ENCODE results near the gene RFX4. TPM values are rescaled to one million over a fixed set of nuclear protein-coding genes. Genes with fewer than 3 reads are reported as not detected.

Gene RFX4
- not detected for polyA plus RNA-seq (2013)

DNA sequence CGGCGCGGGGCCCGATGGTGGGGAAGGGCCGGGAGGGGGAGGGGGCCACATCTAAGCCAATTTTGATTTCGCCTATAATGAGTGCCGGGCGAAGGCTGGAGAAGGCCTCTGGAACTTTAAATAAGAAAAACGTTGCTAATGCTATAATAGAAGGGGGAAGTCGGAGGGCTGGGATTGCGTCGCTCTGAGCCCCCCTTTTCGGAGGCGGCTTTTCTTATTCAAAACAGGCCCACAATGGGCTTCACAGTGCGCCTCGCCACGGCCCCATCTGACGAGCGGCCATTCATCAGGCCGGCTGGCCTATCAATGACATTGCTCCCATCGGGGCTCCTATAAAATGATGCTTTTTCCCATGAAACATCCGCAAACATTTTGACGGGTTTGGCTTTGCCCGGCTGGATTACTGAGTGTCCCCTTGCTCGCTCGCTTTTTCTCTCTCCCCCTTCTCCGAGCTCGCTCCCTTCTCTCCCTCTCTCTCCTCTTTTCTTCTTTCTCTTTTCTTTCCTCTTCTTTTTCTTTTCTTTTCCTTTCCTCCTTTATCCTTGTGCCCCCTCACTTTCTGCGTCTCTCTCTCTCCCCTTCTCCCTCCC is at the start of gene RFX4:
Gene RFX4 (plus strand): TSS at position 364 of the 590 bp plus-strand sequence. CDS start 317 bp downstream, outside the sequence.
- peaks cover 0 to 48% (median 21%) of the 10 kb centered on the region in 4 experiments for H3K4me1 ChIP-seq (ENCODE audit: control extremely low read depth in 1 of 4, control insufficient read depth in 4 of 4, insufficient read depth in 4 of 4, low read length in 3 of 4)
- POLR2A ChIA-PET, result no interaction called here
- CTCF ChIA-PET, result no interaction called here
- H3K36me3 ChIP-seq (ENCODE audit: control insufficient read depth in 4 of 4, insufficient read depth in 4 of 4, low read length in 3 of 4), result no peaks in the 10 kb centered on the region
- no peaks in the 10 kb centered on the region for H3K9me3 ChIP-seq (ENCODE audit: control extremely low read depth in 1 of 5, control insufficient read depth in 4 of 5, insufficient read depth in 2 of 5, low read depth in 1 of 5, low read length in 4 of 5)
- WGBS (ENCODE audit: insufficient coverage), result 2% methylated on average over 22 of the region's 29 CpGs
- H3K27me3 ChIP-seq (replicated peaks in 2 of 5; ENCODE audit: control insufficient read depth in 4 of 5, insufficient read depth in 5 of 5, low read length in 4 of 5), result peaks cover 15 to 98% (median 46%) of the 10 kb centered on the region in 5 experiments
- peak within 1 kb of the TSS in 4 of 7 experiments; percentile 15 to 53 (median 34) for H3K4me3 ChIP-seq (ENCODE audit: control insufficient read depth in 1 of 7, extremely low read depth in 1 of 7, insufficient read depth in 4 of 7, low read depth in 2 of 7, low read length in 6 of 7)
- H3K27ac ChIP-seq (ENCODE audit: insufficient read depth in 1 of 2, low read depth in 1 of 2, low read length in 2 of 2, poor library complexity in 1 of 2, severe bottlenecking in 2 of 2), result no peak within 1 kb of the TSS
- peak in 2 of 3 donors; percentile 34 to 44 for DNase-seq

DNA sequence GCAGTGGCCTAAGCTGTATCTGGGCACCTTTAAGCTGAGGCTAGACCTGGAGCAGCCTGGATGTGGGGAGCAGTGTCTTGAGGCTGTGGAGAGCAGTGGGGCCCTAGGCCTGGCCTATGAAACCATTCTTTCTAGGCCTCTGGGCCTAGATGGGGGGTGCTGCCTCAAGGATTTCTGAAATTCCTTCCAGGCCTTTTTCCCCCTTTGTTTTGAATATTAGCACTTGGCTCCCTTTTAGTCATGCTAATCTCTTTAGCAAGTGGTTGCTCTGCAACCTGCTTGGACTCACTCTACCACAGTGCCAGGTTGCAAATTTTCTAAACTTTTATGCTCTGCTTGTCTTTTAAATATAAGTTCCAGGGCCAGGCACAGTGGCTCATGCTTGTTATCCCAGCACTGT is 41.6 kb upstream of the RFX4 start:
- ChIA-PET CTCF (no interaction called here), POLR2A (no interaction called here)
- H3K27me3 ChIP-seq (replicated peaks in 2 of 5; ENCODE audit: control insufficient read depth in 4 of 5, insufficient read depth in 5 of 5, low read length in 4 of 5), result no peaks in the 10 kb centered on the region
- no peaks in the 10 kb centered on the region for H3K36me3 ChIP-seq (ENCODE audit: control insufficient read depth in 4 of 4, insufficient read depth in 4 of 4, low read length in 3 of 4)
- no peak overlapping the region for H3K27ac ChIP-seq (ENCODE audit: insufficient read depth in 1 of 2, low read depth in 1 of 2, low read length in 2 of 2, poor library complexity in 1 of 2, severe bottlenecking in 2 of 2)
- H3K4me1 ChIP-seq (ENCODE audit: control extremely low read depth in 1 of 4, control insufficient read depth in 4 of 4, insufficient read depth in 4 of 4, low read length in 3 of 4), result no peaks in the 10 kb centered on the region
- no peak overlapping the region for H3K4me3 ChIP-seq (ENCODE audit: control insufficient read depth in 1 of 7, extremely low read depth in 1 of 7, insufficient read depth in 4 of 7, low read depth in 2 of 7, low read length in 6 of 7)
- H3K9me3 ChIP-seq (ENCODE audit: control extremely low read depth in 1 of 5, control insufficient read depth in 4 of 5, insufficient read depth in 2 of 5, low read depth in 1 of 5, low read length in 4 of 5), result peaks cover 0 to 8% (median 7%) of the 10 kb centered on the region in 5 experiments
- DNase-seq, result no peak

GRCh38 chr12:106551410-106551809 is 31.4 kb upstream of the RFX4 start:
- POLR2A ChIA-PET, result no interaction called here
- no peak for DNase-seq
- 90% methylated on average over 8 of the region's 9 CpGs for WGBS (ENCODE audit: insufficient coverage)
- Histone ChIP-seq H3K4me1 (ENCODE audit: control extremely low read depth in 1 of 4, control insufficient read depth in 4 of 4, insufficient read depth in 4 of 4, low read length in 3 of 4) (no peaks in the 10 kb centered on the region), H3K27me3 (replicated peaks in 2 of 5; ENCODE audit: control insufficient read depth in 4 of 5, insufficient read depth in 5 of 5, low read length in 4 of 5) (peaks cover 0 to 1% (median 0%) of the 10 kb centered on the region in 5 experiments), H3K4me3 (ENCODE audit: control insufficient read depth in 1 of 7, extremely low read depth in 1 of 7, insufficient read depth in 4 of 7, low read depth in 2 of 7, low read length in 6 of 7) (no peak overlapping the region), H3K27ac (ENCODE audit: insufficient read depth in 1 of 2, low read depth in 1 of 2, low read length in 2 of 2, poor library complexity in 1 of 2, severe bottlenecking in 2 of 2) (no peak overlapping the region), H3K9me3 (ENCODE audit: control extremely low read depth in 1 of 5, control insufficient read depth in 4 of 5, insufficient read depth in 2 of 5, low read depth in 1 of 5, low read length in 4 of 5) (peaks cover 4 to 24% (median 6%) of the 10 kb centered on the region in 5 experiments), H3K36me3 (ENCODE audit: control insufficient read depth in 4 of 4, insufficient read depth in 4 of 4, low read length in 3 of 4) (no peaks in the 10 kb centered on the region)
- CTCF ChIA-PET, result no interaction called here

- Histone ChIP-seq H3K36me3 (ENCODE audit: control insufficient read depth in 4 of 4, insufficient read depth in 4 of 4, low read length in 3 of 4) (no peaks in the 10 kb centered on the region), H3K4me1 (ENCODE audit: control extremely low read depth in 1 of 4, control insufficient read depth in 4 of 4, insufficient read depth in 4 of 4, low read length in 3 of 4) (no peaks in the 10 kb centered on the region), H3K27ac (ENCODE audit: insufficient read depth in 1 of 2, low read depth in 1 of 2, low read length in 2 of 2, poor library complexity in 1 of 2, severe bottlenecking in 2 of 2) (no peak overlapping the region), H3K27me3 (replicated peaks in 2 of 5; ENCODE audit: control insufficient read depth in 4 of 5, insufficient read depth in 5 of 5, low read length in 4 of 5) (peaks cover 0 to 1% (median 0%) of the 10 kb centered on the region in 5 experiments), H3K4me3 (ENCODE audit: control insufficient read depth in 1 of 7, extremely low read depth in 1 of 7, insufficient read depth in 4 of 7, low read depth in 2 of 7, low read length in 6 of 7) (no peak overlapping the region), H3K9me3 (ENCODE audit: control extremely low read depth in 1 of 5, control insufficient read depth in 4 of 5, insufficient read depth in 2 of 5, low read depth in 1 of 5, low read length in 4 of 5) (peaks cover 4 to 24% (median 6%) of the 10 kb centered on the region in 5 experiments)
- no CpG with 5 or more reads among the region's 1 CpG for WGBS (ENCODE audit: insufficient coverage)
- no peak for DNase-seq
- ChIA-PET CTCF (no interaction called here), POLR2A (no interaction called here)
These were observed 30.6 kb upstream of the RFX4 start for GRCh38 chr12:106552228-106552627.

DNA sequence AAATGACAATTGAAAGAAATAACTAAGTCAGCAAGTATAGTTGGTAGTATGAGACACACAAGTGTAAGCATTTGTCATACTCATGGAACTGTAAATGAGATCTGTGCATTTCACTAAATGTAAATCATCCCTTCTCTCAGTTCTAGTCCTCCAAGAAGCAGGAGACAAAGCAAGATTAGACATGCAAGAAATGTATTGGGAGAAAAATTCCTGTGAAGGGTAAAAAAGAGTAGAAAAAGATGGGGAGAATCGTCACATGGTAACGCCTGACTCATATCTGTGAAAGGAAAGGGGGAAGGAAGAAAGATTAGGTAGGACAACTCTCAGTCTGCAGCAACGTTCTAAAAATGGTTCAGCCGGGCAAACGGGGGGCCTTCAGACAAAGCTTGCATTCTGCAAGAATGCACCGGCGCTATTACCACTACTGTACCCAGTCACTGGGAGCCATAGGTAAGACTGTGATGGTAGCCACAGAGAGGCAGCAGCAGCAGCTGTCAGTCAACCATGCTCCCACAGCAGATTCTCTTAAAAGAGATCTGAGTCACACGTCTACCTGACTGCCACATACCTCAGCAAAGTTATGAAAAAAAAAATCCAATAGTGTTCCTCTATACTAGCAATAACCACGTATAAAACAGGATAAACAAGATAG is 18.0 kb upstream of the RFX4 start:
- 65% methylated on average over 9 of the region's 9 CpGs for WGBS (ENCODE audit: insufficient coverage)
- Histone ChIP-seq H3K4me3 (ENCODE audit: control insufficient read depth in 1 of 7, extremely low read depth in 1 of 7, insufficient read depth in 4 of 7, low read depth in 2 of 7, low read length in 6 of 7) (no peak overlapping the region), H3K9me3 (ENCODE audit: control extremely low read depth in 1 of 5, control insufficient read depth in 4 of 5, insufficient read depth in 2 of 5, low read depth in 1 of 5, low read length in 4 of 5) (peaks cover 0 to 21% (median 3%) of the 10 kb centered on the region in 5 experiments), H3K27me3 (replicated peaks in 2 of 5; ENCODE audit: control insufficient read depth in 4 of 5, insufficient read depth in 5 of 5, low read length in 4 of 5) (peaks cover 2 to 33% (median 8%) of the 10 kb centered on the region in 5 experiments), H3K36me3 (ENCODE audit: control insufficient read depth in 4 of 4, insufficient read depth in 4 of 4, low read length in 3 of 4) (no peaks in the 10 kb centered on the region), H3K27ac (ENCODE audit: insufficient read depth in 1 of 2, low read depth in 1 of 2, low read length in 2 of 2, poor library complexity in 1 of 2, severe bottlenecking in 2 of 2) (no peak overlapping the region), H3K4me1 (ENCODE audit: control extremely low read depth in 1 of 4, control insufficient read depth in 4 of 4, insufficient read depth in 4 of 4, low read length in 3 of 4) (no peaks in the 10 kb centered on the region)
- ChIA-PET POLR2A (no interaction called here), CTCF (no interaction called here)
- no peak for DNase-seq

- H3K27me3 ChIP-seq (replicated peaks in 2 of 5; ENCODE audit: control insufficient read depth in 4 of 5, insufficient read depth in 5 of 5, low read length in 4 of 5), result peaks cover 2 to 34% (median 8%) of the 10 kb centered on the region in 5 experiments
- ChIA-PET POLR2A (no interaction called here), CTCF (no interaction called here)
- no peaks in the 10 kb centered on the region for H3K4me1 ChIP-seq (ENCODE audit: control extremely low read depth in 1 of 4, control insufficient read depth in 4 of 4, insufficient read depth in 4 of 4, low read length in 3 of 4)
- H3K36me3 ChIP-seq (ENCODE audit: control insufficient read depth in 4 of 4, insufficient read depth in 4 of 4, low read length in 3 of 4), result no peaks in the 10 kb centered on the region
- no peak overlapping the region for H3K27ac ChIP-seq (ENCODE audit: insufficient read depth in 1 of 2, low read depth in 1 of 2, low read length in 2 of 2, poor library complexity in 1 of 2, severe bottlenecking in 2 of 2)
- 48% methylated on average over 2 of the region's 3 CpGs for WGBS (ENCODE audit: insufficient coverage)
- DNase-seq, result no peak
- H3K4me3 ChIP-seq (ENCODE audit: control insufficient read depth in 1 of 7, extremely low read depth in 1 of 7, insufficient read depth in 4 of 7, low read depth in 2 of 7, low read length in 6 of 7), result no peak overlapping the region
- H3K9me3 ChIP-seq (ENCODE audit: control extremely low read depth in 1 of 5, control insufficient read depth in 4 of 5, insufficient read depth in 2 of 5, low read depth in 1 of 5, low read length in 4 of 5), result peaks cover 0 to 19% (median 0%) of the 10 kb centered on the region in 5 experiments
These were observed 16.0 kb upstream of the RFX4 start for GRCh38 chr12:106566771-106567170.

DNA sequence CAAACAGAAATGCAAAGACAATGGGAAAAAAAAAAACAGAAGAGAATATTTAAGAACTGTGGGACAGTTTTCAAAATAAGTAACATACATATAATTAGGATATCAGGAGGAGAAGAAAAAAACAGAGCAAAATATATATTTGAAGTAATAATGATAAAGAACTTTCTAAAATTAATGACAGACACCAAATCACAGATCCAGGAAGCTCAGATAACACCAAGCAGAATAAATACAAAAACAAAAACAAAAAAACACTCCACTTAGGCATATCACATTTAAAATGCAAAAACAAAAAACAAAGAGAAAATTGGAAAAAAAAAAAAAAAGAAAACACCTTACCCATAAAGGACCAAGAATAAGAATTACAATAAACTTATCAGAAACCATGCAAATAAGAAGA is 9.6 kb upstream of the RFX4 start:
- Histone ChIP-seq H3K9me3 (ENCODE audit: control extremely low read depth in 1 of 5, control insufficient read depth in 4 of 5, insufficient read depth in 2 of 5, low read depth in 1 of 5, low read length in 4 of 5) (peaks cover 0 to 2% (median 0%) of the 10 kb centered on the region in 5 experiments), H3K36me3 (ENCODE audit: control insufficient read depth in 4 of 4, insufficient read depth in 4 of 4, low read length in 3 of 4) (no peaks in the 10 kb centered on the region), H3K27ac (ENCODE audit: insufficient read depth in 1 of 2, low read depth in 1 of 2, low read length in 2 of 2, poor library complexity in 1 of 2, severe bottlenecking in 2 of 2) (no peak overlapping the region), H3K4me1 (ENCODE audit: control extremely low read depth in 1 of 4, control insufficient read depth in 4 of 4, insufficient read depth in 4 of 4, low read length in 3 of 4) (no peaks in the 10 kb centered on the region), H3K27me3 (replicated peaks in 2 of 5; ENCODE audit: control insufficient read depth in 4 of 5, insufficient read depth in 5 of 5, low read length in 4 of 5) (peaks cover 6 to 50% (median 20%) of the 10 kb centered on the region in 5 experiments), H3K4me3 (ENCODE audit: control insufficient read depth in 1 of 7, extremely low read depth in 1 of 7, insufficient read depth in 4 of 7, low read depth in 2 of 7, low read length in 6 of 7) (no peak overlapping the region)
- CTCF ChIA-PET, result no interaction called here
- POLR2A ChIA-PET, result interaction anchor here (0.7 kb wide), 1 partner anchor 10 kb away, joined by 3 read pairs; no protein-coding TSS in a partner anchor
- DNase-seq, result no peak
